A549 (cell line): ENCODE measurements around the gene MRPL58. TPM values are rescaled to one million over a fixed set of nuclear protein-coding genes. Genes with fewer than 3 reads are reported as not detected.
"Not testable (repeated sequence)": the region's sequence is repeated elsewhere in the genome, so short reads cannot be mapped to it uniquely, and the experiment has no call there.

Source experiments
- ATAC-seq, 2 experiments: fragments of 200-7000 bp in 1 of 2; fragments of >200 bp in 1 of 2; cut with Nextera tagmentation in 1 of 2; cut with Tn5 transposase in 1 of 2; 3 replicates each; pipeline versions ENCODE4 v1.8.0 to v1.9.1; 2018 to 2020; ENCODE audit warnings: mild to moderate bottlenecking in 1 of 2, moderate library complexity in 1 of 2
- CTCF ChIA-PET: fragments of 300-600 bp; sonication (Branson Sonifier 250); formaldehyde crosslinking; extraction: SDS; loops from one replicate; lab custom pipeline; 2021; ENCODE audit warnings: antibody characterized with exemption, inconsistent platforms; lab: Yijun Ruan, JAX
- POLR2A ChIA-PET: fragments of 350-600 bp; formaldehyde crosslinking; extraction: SDS; loops from one replicate; lab custom pipeline; 2021; ENCODE audit warnings: antibody characterized with exemption, inconsistent platforms; lab: Yijun Ruan, JAX
- DNase-seq, 2 experiments: peaks; one replicate each; pipeline versions ENCODE4 v3.0.0 to v3.0.0-alpha.2; 2011 to 2016; ENCODE audit warnings: low read depth in 1 of 2, low spot score in 1 of 2
- FAIRE-seq: peaks from 2 replicates; lab custom pipeline; 2011; peaks lifted over from hg19 to GRCh38; lab: Jason Lieb, UNC
- H3K27ac ChIP-seq, 2 experiments: fragments of >200 bp; sonication (Bioruptor Twin); formaldehyde crosslinking; 3 replicates each; pipeline ENCODE4 v1.5.1; 2016 to 2017
- H3K4me1 ChIP-seq: fragments of >200 bp; sonication (Bioruptor Twin); formaldehyde crosslinking; 3 replicates; pipeline ENCODE4 v1.6.1; 2016
- H3K4me2 ChIP-seq: fragments of >200 bp; sonication (Bioruptor Twin); formaldehyde crosslinking; 3 replicates; pipeline ENCODE4 v1.6.1; 2016
- H3K4me3 ChIP-seq: fragments of >200 bp; sonication (Bioruptor Twin); formaldehyde crosslinking; 3 replicates; pipeline ENCODE4 v1.5.1; 2016
- H3K9me3 ChIP-seq: fragments of >200 bp; sonication (Bioruptor Twin); formaldehyde crosslinking; 3 replicates; pipeline ENCODE4 v1.6.1; 2016
- ATOH8 ChIP-seq: fragments of 250-450 bp; sonication (Bioruptor Pico); IDR thresholded peaks from 2 replicates; pipeline ENCODE4 v1.5.0; 2020; ENCODE audit warnings: low read depth, mild to moderate bottlenecking, moderate library complexity
- CBX8 ChIP-seq: fragments of 200-600 bp; sonication (generic); IDR thresholded peaks from 2 replicates; pipeline ENCODE4 v1.6.1; 2016
- CEBPB ChIP-seq, 2 experiments: fragments of >200 bp in 1 of 2; sonication (Bioruptor Twin) in 1 of 2; formaldehyde crosslinking in 1 of 2; IDR thresholded peaks; 2 replicates each; pipeline ENCODE4 v1.6.1; 2012 to 2016
- CTCF ChIP-seq: fragments of >200 bp; sonication (Bioruptor Twin); formaldehyde crosslinking; IDR thresholded peaks from 3 replicates; pipeline ENCODE4 v1.5.1; 2016
- E2F6 ChIP-seq: IDR thresholded peaks from 2 replicates; pipeline ENCODE4 v1.6.1; 2012; ENCODE audit warnings: low read depth, borderline replicate concordance
- EHF ChIP-seq: fragments of 250-450 bp; sonication (Bioruptor Pico); IDR thresholded peaks from 2 replicates; pipeline ENCODE4 v1.5.0; 2020; ENCODE audit warnings: mild to moderate bottlenecking
- EHMT2 ChIP-seq: fragments of 200-600 bp; sonication (generic); IDR thresholded peaks from 2 replicates; pipeline ENCODE4 v1.6.1; 2016; ENCODE audit warnings: antibody characterized with exemption, low read depth, mild to moderate bottlenecking, moderate library complexity
- HES2 ChIP-seq: fragments of >200 bp; sonication (Bioruptor Twin); formaldehyde crosslinking; IDR thresholded peaks from 2 replicates; pipeline ENCODE4 v1.6.1; 2016
- JUN ChIP-seq, 2 experiments: fragments of >200 bp; sonication (Bioruptor Twin); formaldehyde crosslinking; IDR thresholded peaks; 2 replicates in 1 of 2; 3 replicates in 1 of 2; pipeline ENCODE4 v1.6.1; 2016 to 2017
- JUNB ChIP-seq: fragments of >200 bp; sonication (Bioruptor Twin); formaldehyde crosslinking; IDR thresholded peaks from 2 replicates; pipeline ENCODE4 v1.6.1; 2016
- KDM1A ChIP-seq: fragments of 200-600 bp; sonication (generic); IDR thresholded peaks from 2 replicates; pipeline ENCODE4 v1.6.1; 2016; ENCODE audit warnings: low read depth, mild to moderate bottlenecking
- MAX ChIP-seq: IDR thresholded peaks from 2 replicates; pipeline ENCODE4 v1.6.1; 2012
- MAZ ChIP-seq: fragments of 150-350 bp; IDR thresholded peaks from 2 replicates; pipeline ENCODE4 v1.6.1; 2014; ENCODE audit warnings: antibody characterized with exemption, low read depth, low read length, borderline replicate concordance
- NPAS2 ChIP-seq: fragments of 250-450 bp; sonication (Bioruptor Pico); IDR thresholded peaks from 2 replicates; pipeline ENCODE4 v1.8.0; 2022; ENCODE audit warnings: mild to moderate bottlenecking, moderate library complexity, borderline replicate concordance
- PBX3 ChIP-seq: IDR thresholded peaks from 2 replicates; pipeline ENCODE4 v1.6.1; 2012
- POLR2A ChIP-seq: IDR thresholded peaks from 2 replicates; pipeline ENCODE4 v1.6.1; 2012; ENCODE audit warnings: mild to moderate bottlenecking, low read length
- POLR2AphosphoS2 ChIP-seq: conservative IDR thresholded peaks from 2 replicates; pipeline ENCODE4 v1.6.1; 2012; ENCODE audit warnings: low read length, improper control_type of control experiment, inconsistent platforms
- RAD21 ChIP-seq, 2 experiments: fragments of >200 bp in 1 of 2; sonication (Bioruptor Twin) in 1 of 2; formaldehyde crosslinking in 1 of 2; IDR thresholded peaks in 1 of 2; conservative IDR thresholded peaks in 1 of 2; 2 replicates in 1 of 2; 3 replicates in 1 of 2; pipeline ENCODE4 v1.6.1; 2012 to 2018; ENCODE audit warnings: inconsistent platforms in 1 of 2
- RCOR1 ChIP-seq: fragments of 150-350 bp; IDR thresholded peaks from 2 replicates; pipeline ENCODE4 v1.6.1; 2014; ENCODE audit warnings: antibody characterized with exemption, low read length, low read depth
- REST ChIP-seq: fragments of 200-600 bp; sonication (generic); IDR thresholded peaks from 2 replicates; pipeline ENCODE4 v1.6.1; 2016; ENCODE audit warnings: antibody characterized with exemption, mild to moderate bottlenecking, moderate library complexity
- TFCP2L1 ChIP-seq: fragments of 250-450 bp; sonication (Bioruptor Pico); IDR thresholded peaks from 2 replicates; pipeline ENCODE4 v1.5.0; 2021; ENCODE audit warnings: mild to moderate bottlenecking
- ZC3H11A ChIP-seq: fragments of 450-650 bp; IDR thresholded peaks from 2 replicates; pipeline ENCODE4 v1.6.1; 2014; ENCODE audit warnings: antibody characterized with exemption, mild to moderate bottlenecking
- WGBS: methylation state at CpG from one replicate; pipeline ENCODE4 v1.1.6; 2017; ENCODE audit errors: missing lambda C conversion rate; 5-methylcytosine and 5-hydroxymethylcytosine counted together
- polyA plus RNA-seq, 4 experiments: library from polyadenylated mRNA; depleted of rRNA in 3 of 4; stranded (reverse); fragments of >200 nt; fragmentation: RNase III in 1 of 4; extraction: RNeasy Plus Mini Kit Qiagen cat#74134 plus additional on column Dnase treatment in 1 of 4; gene quantifications; 2 replicates in 3 of 4; 3 replicates in 1 of 4; pipeline ENCODE4 v1.2.3, GENCODE V29; 2011 to 2017

The MRPL58 gene
- polyA plus RNA-seq, 2 of the 4 experiments (the other 2 are of a cell fraction) = 89.4 to 127 TPM

- TF ChIP-seq ZC3H11A = no peak
- peak; percentile 91 to 98; a peak in 4 of 5 replicates for TF ChIP-seq JUN (IDR thresholded peaks at IDR 0.05)
- peak; percentile 11; the same call in 1 of the 3 replicates for TF ChIP-seq CTCF
- no peak for TF ChIP-seq EHF
- no peak for TF ChIP-seq POLR2AphosphoS2
- TF ChIP-seq POLR2A = peak; percentile 94
- no peak for TF ChIP-seq RCOR1
- no peak for TF ChIP-seq JUNB
- TF ChIP-seq MAZ = 0 out of 2 replicates have a peak, but pooled peaks have one; percentile 49
- TF ChIP-seq MAX = peak; percentile 96
- peak in 1 of 2 experiments; percentile 33; a peak in 1 of 5 replicates for TF ChIP-seq RAD21 (conservative IDR thresholded peaks at IDR 0.05 in 1 of 2, IDR thresholded peaks at IDR 0.05 in 1 of 2)
- no peak for TF ChIP-seq CBX8
- TF ChIP-seq NPAS2 (CRISPR knock-in tag) = no peak
- TF ChIP-seq KDM1A = no peak
- no peak for TF ChIP-seq ATOH8 (CRISPR knock-in tag)
- TF ChIP-seq PBX3 = no peak
- no peak for TF ChIP-seq CEBPB (IDR thresholded peaks at IDR 0.05)
- no peak; the same call in 1 of the 2 replicates for TF ChIP-seq REST
- no peak for TF ChIP-seq TFCP2L1
- peak; percentile 92 for TF ChIP-seq E2F6
- TF ChIP-seq HES2 = no peak
- no peak for TF ChIP-seq EHMT2
These were observed 30.3 kb upstream of the MRPL58 start (continued) for GRCh38 chr17:74981979-74982662.

GRCh38 chr17:74982663-74983313 is 29.7 kb upstream of the MRPL58 start:
- not testable (repeated sequence) for H3K9me3 ChIP-seq, FAIRE-seq
- Histone ChIP-seq H3K27ac (peak overlapping the region; percentile 92 to 94), H3K4me3 (peak overlapping the region; percentile 69), H3K4me2 (peak overlapping the region; percentile 92), H3K4me1 (peaks cover 24% of the 10 kb centered on the region)
- ATAC-seq (peak; percentile 35 to 42), DNase-seq (peak in 1 of 2 experiments; percentile 42)
- ChIA-PET POLR2A (interaction anchor here (0.6 to 2.8 kb wide), 3 partner anchors 11 to 29 kb away, joined by 3 to 17 read pairs (median 6); partner anchors contain the start of genes HID1 and MRPL58), CTCF (interaction anchor here (0.7 to 4.2 kb wide), 14 partner anchors 10 to 64 kb away, joined by 3 to 53 read pairs (median 3); partner anchors contain the start of genes HID1, MRPL58 and OTOP2)
- 39% methylated on average over 10 of the region's 14 CpGs for WGBS
